OCI-LY7 (cell line): Measurements from ENCODE around the gene DAB2IP. TPM values are rescaled to one million over a fixed set of nuclear protein-coding genes. Genes with fewer than 3 reads are reported as not detected.

Source experiments
- BruUV-seq: library from RNA; stranded (reverse); fragments of 400-500 nt; replicated peaks from 2 replicates; lab custom pipeline; 2021; lab: Mats Ljungman, UMichigan
- CTCF ChIA-PET: fragments of 300-600 bp; sonication (Branson Sonifier 250); formaldehyde crosslinking; loops from one replicate; lab custom pipeline; 2022; ENCODE audit warnings: antibody characterized with exemption; ENCODE audit not compliant: unreplicated experiment; lab: Charles Lee
- POLR2A ChIA-PET: fragments of 300-600 bp; sonication (Branson Sonifier 250); formaldehyde crosslinking; loops from one replicate; lab custom pipeline; 2022; ENCODE audit warnings: antibody characterized with exemption; lab: Charles Lee
- DNase-seq: peaks from one replicate; pipeline ENCODE4 v3.0.0-alpha.2; 2015; ENCODE audit warnings: low spot score
- H2AFZ ChIP-seq: fragments of 200-600 bp; sonication (generic), shearing (Covaris generic); 2 replicates; pipeline ENCODE4 v1.6.1; 2014; ENCODE audit warnings: mild to moderate bottlenecking, antibody characterized with exemption, low read length, moderate library complexity
- H3K27ac ChIP-seq: fragments of 200-600 bp; sonication (generic); 2 replicates; pipeline ENCODE4 v1.5.1; 2014; ENCODE audit warnings: mixed run types, low read depth, mild to moderate bottlenecking, moderate library complexity, low read length, inconsistent platforms; ENCODE audit not compliant: poor library complexity, severe bottlenecking
- H3K36me3 ChIP-seq: fragments of 200-600 bp; sonication (generic); 2 replicates; pipeline ENCODE4 v1.6.1; 2014; ENCODE audit warnings: mild to moderate bottlenecking, antibody characterized with exemption, low read length, moderate library complexity, mixed read lengths; ENCODE audit not compliant: insufficient read depth
- H3K4me1 ChIP-seq: fragments of 200-600 bp; sonication (generic); 2 replicates; pipeline ENCODE4 v1.5.1; 2014; ENCODE audit warnings: mild to moderate bottlenecking, low read length; ENCODE audit not compliant: insufficient read depth, poor library complexity, severe bottlenecking
- H3K4me2 ChIP-seq: fragments of 200-600 bp; sonication (generic); 2 replicates; pipeline ENCODE4 v1.6.1; 2014; ENCODE audit warnings: mild to moderate bottlenecking, low read length
- H3K4me3 ChIP-seq: fragments of 200-600 bp; sonication (generic); 2 replicates; pipeline ENCODE4 v1.5.1; 2014; ENCODE audit warnings: mild to moderate bottlenecking, low read depth, low read length; ENCODE audit not compliant: poor library complexity, severe bottlenecking
- H3K79me2 ChIP-seq: fragments of 200-600 bp; sonication (generic); 2 replicates; pipeline ENCODE4 v1.6.1; 2016; ENCODE audit warnings: low read depth, mild to moderate bottlenecking, low read length, moderate library complexity, mixed read lengths; ENCODE audit not compliant: insufficient read depth
- H3K9me2 ChIP-seq: fragments of 200-600 bp; sonication (generic); 2 replicates; pipeline ENCODE4 v1.6.1; 2016; ENCODE audit warnings: mild to moderate bottlenecking, low read length, mixed read lengths; ENCODE audit not compliant: insufficient read depth
- H3K9me3 ChIP-seq: fragments of 200-600 bp; sonication (generic); 2 replicates; pipeline ENCODE4 v1.6.1; 2014; ENCODE audit warnings: mild to moderate bottlenecking, mixed run types, low read length, mixed read lengths
- H4K20me1 ChIP-seq: fragments of 200-600 bp; sonication (generic); 2 replicates; pipeline ENCODE4 v1.6.1; 2014; ENCODE audit warnings: mild to moderate bottlenecking, antibody characterized with exemption, low read length, moderate library complexity, mixed read lengths; ENCODE audit not compliant: insufficient read depth
- EZH2phosphoT487 ChIP-seq: fragments of 200-600 bp; sonication (generic); IDR thresholded peaks from 2 replicates; pipeline ENCODE4 v1.6.1; 2018; ENCODE audit warnings: low read depth, borderline replicate concordance, mild to moderate bottlenecking, mixed run types, antibody characterized with exemption, low read length, moderate library complexity, mixed read lengths
- intact Hi-C: fragments of 100-400 bp; cut with micrococcal nuclease; formaldehyde crosslinking; loops from one replicate; pipeline ENCODE4 v1.10.0; 2022; ENCODE audit not compliant: unreplicated experiment
- total RNA-seq, 2 experiments: library from RNA; depleted of rRNA in 1 of 2; stranded (reverse); fragments of >200 nt in 1 of 2; shearing (Covaris generic) in 1 of 2; gene quantifications; 2 replicates each; pipeline ENCODE4 v1.2.3, GENCODE V29; 2014 to 2022
- TF ChIP-seq, protein P1 (sequence below): fragments of 200-600 bp; sonication (generic); conservative IDR thresholded peaks from 2 replicates; pipeline ENCODE4 v1.5.1; 2014; ENCODE audit warnings: mild to moderate bottlenecking, antibody characterized with exemption, low read length, moderate library complexity, mixed read lengths

DAB2IP gene
- total RNA-seq, 2 experiments from 2014 or later, result 3.9 to 11.1 TPM

DNA sequence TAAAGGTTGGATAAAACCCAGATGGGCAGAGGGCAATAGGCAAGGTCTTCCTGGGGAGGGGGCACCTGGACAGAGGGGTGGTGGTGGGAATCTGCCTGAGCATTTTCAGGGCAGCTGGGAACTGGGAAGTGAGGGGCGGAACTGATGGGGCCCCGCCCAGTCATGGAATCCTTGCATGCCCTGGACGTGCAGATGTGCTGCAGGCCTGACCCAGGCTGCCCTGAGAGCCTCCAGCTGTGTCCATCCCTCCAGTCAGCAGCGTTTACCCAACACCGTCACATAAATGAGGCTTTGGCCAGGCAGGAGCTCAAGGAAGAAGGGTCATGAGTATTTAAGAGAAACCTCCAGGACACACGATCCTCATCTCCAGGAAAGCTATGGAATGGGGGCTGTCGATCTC lies 70.3 kb downstream of the DAB2IP start:
- no peak overlapping the region for H2AFZ ChIP-seq
- no peaks in the 10 kb centered on the region for H3K9me3 ChIP-seq
- H3K36me3 ChIP-seq, result no peaks in the 10 kb centered on the region
- H3K4me1 ChIP-seq, result peaks cover 17% of the 10 kb centered on the region
- H4K20me1 ChIP-seq, result no peaks in the 10 kb centered on the region
- POLR2A ChIA-PET, result no interaction called here
- DNase-seq, result no peak
- TF ChIP-seq, protein P1, sequence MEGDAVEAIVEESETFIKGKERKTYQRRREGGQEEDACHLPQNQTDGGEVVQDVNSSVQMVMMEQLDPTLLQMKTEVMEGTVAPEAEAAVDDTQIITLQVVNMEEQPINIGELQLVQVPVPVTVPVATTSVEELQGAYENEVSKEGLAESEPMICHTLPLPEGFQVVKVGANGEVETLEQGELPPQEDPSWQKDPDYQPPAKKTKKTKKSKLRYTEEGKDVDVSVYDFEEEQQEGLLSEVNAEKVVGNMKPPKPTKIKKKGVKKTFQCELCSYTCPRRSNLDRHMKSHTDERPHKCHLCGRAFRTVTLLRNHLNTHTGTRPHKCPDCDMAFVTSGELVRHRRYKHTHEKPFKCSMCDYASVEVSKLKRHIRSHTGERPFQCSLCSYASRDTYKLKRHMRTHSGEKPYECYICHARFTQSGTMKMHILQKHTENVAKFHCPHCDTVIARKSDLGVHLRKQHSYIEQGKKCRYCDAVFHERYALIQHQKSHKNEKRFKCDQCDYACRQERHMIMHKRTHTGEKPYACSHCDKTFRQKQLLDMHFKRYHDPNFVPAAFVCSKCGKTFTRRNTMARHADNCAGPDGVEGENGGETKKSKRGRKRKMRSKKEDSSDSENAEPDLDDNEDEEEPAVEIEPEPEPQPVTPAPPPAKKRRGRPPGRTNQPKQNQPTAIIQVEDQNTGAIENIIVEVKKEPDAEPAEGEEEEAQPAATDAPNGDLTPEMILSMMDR, result no peak
- no peak for TF ChIP-seq EZH2phosphoT487
- intact Hi-C loops, result no loop called here
- no peak overlapping the region for H3K4me3 ChIP-seq
- CTCF ChIA-PET, result no interaction called here
- H3K79me2 ChIP-seq, result no peaks in the 10 kb centered on the region
- no TSS peak for BruUV-seq
- no peaks in the 10 kb centered on the region for H3K9me2 ChIP-seq
- no peak overlapping the region for H3K27ac ChIP-seq
- no peak overlapping the region for H3K4me2 ChIP-seq

DNA sequence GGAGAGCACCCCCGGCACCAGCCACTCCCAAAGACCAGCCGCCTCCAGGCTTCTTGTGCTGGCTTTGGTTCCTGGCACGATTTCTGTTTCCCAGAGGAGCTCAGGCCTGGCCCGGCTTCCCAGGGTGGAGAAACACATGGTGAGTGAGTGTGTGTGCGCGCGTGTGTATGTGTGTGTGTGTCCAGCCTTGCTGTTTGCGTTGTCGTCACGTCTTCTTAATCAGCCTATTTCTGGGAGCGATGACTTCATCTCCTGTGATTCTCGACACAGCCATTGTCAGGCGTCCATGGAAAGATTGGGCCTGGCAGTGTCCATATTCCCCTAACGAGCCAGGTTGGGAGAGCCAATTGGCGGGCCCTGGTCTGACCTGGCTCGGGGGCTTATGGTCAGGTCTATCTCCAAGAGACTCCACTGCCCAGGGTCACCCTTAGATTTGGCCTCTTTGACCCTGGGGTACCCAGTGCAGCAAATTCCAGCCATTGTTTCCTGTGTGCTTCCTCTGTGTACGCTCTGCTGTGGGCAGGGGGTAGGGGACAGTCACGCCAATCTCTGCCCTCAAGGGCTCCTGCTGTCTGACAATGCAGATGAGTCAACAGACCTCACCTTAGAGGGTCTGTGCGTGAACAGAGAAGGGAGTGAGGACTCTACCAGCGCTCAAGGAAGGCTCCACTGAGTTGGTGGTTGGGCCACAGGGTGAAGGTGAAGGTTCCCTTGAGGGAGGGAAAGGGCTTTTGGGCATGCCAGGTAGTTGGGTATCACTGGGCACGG lies 73.8 kb downstream of the DAB2IP start:
- BruUV-seq, result no TSS peak
- intact Hi-C loops, result no loop called here

More for the DNA sequence above, 73.8 kb downstream of the DAB2IP start:
- no peak overlapping the region for H3K4me3 ChIP-seq
- TF ChIP-seq, protein P1, result no peak
- TF ChIP-seq EZH2phosphoT487, result no peak
- H3K4me2 ChIP-seq, result no peak overlapping the region
- ChIA-PET POLR2A (no interaction called here), CTCF (no interaction called here)
- no peaks in the 10 kb centered on the region for H3K36me3 ChIP-seq
- no peak overlapping the region for H3K27ac ChIP-seq
- H4K20me1 ChIP-seq, result no peaks in the 10 kb centered on the region
- no peaks in the 10 kb centered on the region for H3K9me3 ChIP-seq
- no peak overlapping the region for H2AFZ ChIP-seq
- H3K79me2 ChIP-seq, result no peaks in the 10 kb centered on the region
- no peaks in the 10 kb centered on the region for H3K9me2 ChIP-seq
- DNase-seq, result no peak
- peaks cover 22% of the 10 kb centered on the region for H3K4me1 ChIP-seq
